ENCODE data around the gene HES2.
"Not testable (repeated sequence)": the region's sequence is repeated elsewhere in the genome, so short reads cannot be mapped to it uniquely, and the experiment has no call there.

Gene HES2

GRCh38 chr1:6416295-6416656, 3.4 kb downstream of the HES2 start:
- DNase-seq: no peak

GRCh38 chr1:6414881-6415626, 4.7 kb downstream of the HES2 start:
- no peak for DNase-seq

DNA sequence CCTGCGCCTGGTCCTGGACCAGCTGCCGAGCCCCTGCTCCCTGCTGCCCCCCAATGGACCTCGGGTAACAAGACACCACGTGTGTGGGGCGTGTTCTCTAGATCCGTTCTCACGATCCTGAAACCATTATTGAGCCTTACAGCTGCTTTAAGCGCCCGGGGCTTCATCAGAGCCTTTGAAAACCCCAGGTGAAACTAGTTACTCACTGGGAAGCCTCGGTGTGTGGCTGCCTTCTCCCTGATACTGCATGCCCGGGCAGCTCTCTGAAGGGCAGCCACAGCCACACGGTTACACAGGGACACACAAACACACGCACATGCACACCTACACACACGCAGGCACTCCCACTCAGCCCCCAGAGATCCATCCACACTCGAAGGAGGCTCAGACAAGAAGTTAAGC, 5.3 kb downstream of the HES2 start:
- no peak for DNase-seq

- DNase-seq: no peak
Observed at GRCh38 chr1:6412896-6413295, 6.8 kb downstream of the HES2 start.

- no peak for DNase-seq
Observed at GRCh38 chr1:6410248-6410893, 9.3 kb downstream of the HES2 start.

DNA sequence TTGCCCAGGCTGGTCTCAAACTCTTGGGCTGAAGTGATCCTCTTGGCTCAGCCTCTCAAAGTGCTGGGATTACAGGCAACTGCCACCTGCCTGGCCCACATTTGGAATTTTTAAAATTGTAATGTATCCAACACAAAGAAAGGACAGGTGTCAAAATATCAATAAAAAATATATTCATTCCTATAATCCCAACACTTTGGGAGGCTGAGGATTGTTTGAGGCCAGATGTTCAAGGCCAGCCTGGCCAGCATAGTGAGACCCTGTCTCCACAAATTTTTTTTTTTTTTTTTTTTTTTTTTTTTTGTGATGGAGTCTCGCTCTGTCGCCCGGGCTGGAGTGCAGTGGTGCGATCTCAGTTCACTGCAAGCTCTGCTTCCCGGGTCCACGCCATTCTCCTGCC, 10.0 kb downstream of the HES2 start:
- no peak for DNase-seq

GRCh38 chr1:6409053-6409452, 10.7 kb downstream of the HES2 start:
- no peak for DNase-seq

- DNase-seq: no peak
Observed at GRCh38 chr1:6408023-6408422, 11.7 kb downstream of the HES2 start.

DNA sequence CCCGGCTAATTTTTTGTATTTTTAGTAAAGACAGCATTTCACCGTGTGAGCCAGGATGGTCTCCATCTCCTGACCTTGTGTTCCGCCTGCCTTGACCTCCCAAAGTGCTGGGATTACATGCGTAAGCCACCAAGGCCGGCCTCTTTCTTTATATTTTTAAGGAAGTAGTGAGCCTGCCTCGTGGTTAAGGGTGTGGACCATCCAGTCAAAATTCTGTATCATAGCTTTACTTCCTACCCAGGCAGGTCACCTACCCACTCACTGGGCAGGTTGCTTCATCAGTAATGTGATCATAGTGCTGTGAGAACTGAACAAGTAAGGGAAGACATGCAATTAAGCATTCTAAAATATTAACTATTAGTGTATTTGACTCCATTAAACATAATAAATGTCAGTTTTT, 18.0 kb downstream of the HES2 start:
- DNase-seq: no peak

GRCh38 chr1:6399294-6399693, 20.4 kb downstream of the HES2 start:
- no peak for DNase-seq

GRCh38 chr1:6397844-6398441, 21.8 kb downstream of the HES2 start:
- no peak for DNase-seq

DNA sequence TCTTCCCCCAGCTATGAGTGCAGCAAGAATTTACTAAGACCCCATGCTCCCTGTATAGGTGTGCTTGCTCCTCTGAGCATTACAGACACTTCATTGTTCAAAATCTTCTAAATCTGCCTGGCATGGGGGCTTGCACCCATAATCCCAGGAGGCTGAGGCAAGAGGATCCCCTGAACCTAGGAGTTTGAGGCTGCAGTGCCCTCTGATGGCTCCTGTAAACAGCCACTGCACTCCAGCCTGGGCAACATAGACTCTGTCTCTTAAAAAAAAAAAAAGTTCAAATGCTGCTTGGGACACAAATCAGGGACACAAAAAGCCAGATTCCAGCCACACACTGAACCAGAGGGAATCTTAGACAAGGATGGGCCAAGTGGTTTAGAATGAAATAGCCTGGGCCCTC, 22.7 kb downstream of the HES2 start:
- DNase-seq: no peak

GRCh38 chr1:6395781-6396244, 23.9 kb downstream of the HES2 start:
- not testable (repeated sequence) for DNase-seq

DNA sequence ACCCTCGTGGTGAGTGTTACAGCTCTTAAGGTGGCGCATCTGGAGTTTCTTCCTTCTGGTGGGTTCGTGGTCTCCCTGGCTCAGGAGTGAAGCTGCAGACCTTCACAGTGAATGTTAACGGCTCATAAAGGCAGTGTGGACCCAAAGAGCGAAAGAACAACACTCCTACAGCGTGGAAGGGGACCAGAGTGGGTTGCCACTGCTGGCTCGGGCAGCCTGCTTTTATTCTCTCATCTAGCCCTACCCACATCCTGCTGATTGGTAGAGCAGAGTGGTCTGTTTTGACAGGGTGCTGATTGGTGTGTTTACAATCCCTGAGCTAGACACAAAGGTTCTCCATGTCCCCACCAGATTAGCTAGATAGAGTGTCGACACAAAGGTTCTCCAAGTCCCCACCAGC, 24.6 kb downstream of the HES2 start:
- DNase-seq: not testable (repeated sequence)

DNA sequence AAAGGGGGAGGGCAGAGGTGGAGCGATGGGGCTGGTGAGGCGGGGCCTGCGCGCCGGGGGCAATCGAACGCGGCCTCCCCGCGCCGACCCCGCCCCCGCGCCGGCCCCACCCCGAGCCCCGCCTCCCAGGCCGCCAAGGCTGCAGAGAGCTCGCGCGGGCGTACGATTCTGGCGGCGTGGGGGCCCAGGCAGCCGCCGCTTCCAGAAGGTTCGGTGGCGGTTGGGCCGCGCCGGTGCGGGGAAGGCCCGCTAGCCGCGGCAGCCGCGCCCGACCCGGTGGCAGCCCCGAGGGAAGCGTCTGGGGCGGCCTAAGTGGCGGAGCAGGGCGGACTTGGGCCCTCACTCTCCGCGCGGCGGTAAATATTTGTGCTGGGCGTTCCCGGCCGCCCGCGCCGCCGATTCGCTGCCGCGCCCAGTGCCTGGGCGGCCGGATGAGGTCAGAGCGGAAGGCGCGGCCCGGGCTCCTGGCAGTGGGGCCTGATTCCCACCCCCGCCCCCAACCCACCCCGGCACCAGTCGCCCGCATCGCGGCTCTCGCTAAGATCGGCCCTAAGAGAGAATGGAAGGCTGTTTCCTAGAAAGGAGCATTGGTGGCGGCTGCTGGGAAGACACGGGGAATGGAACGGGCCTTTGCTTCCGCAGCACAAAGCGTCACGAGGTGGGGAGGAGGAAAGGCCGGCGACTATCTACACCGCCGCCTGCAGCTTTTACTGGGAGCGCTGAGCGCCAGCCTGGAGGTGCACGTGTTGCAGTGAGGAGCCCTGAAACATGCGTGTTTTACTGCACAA, 26.1 kb downstream of the HES2 start, which contains the start of gene ACOT7:
Gene ACOT7 (minus strand): TSS at position 368 of the 788 bp plus-strand sequence. CDS start 368 bp downstream, outside the sequence.
- DNase-seq: peak; percentile 83

GRCh38 chr1:6392809-6393399, 26.8 kb downstream of the HES2 start:
- DNase-seq: no peak

DNA sequence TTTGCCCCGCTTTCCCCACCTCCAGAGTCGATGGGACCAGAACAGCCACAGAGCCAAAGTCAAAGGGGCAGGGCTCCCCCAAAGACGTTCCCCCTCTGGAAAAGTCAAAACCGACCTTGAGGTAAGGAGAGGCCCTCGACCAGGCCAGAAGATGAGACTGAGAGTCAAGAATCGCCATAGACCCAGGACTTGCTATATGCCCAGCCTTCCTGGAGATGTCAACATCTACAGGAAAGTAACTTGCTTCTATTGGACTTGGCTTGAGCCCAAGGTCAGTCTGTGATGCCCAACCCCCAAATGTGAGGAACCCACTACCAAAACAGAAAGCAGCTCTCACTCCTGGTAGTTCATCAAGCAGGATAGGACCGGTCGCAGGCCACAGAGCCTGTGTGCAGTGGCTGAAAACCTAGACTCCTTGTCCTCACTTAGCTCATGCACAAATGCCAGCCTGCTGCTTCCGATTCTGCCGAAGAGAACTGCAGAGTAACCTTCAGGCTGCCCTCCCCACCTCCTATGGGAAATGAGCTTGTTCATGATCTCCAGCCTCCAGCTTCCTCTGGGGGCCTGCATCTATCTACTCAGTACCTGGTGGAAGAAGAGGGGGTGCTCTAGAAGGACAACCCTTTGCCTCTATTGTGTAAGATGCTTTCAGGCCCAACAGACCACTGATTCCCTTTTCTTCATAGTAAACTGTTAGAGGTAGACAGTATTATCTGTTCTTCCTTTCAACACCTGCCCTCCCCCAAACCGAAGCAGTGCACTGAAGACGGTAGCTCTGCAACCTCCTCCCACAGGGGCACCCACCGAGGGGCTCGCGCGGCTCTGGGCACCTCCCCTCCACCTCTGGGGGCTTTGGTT, 27.5 kb downstream of the HES2 start:
- DNase-seq: no peak

DNA sequence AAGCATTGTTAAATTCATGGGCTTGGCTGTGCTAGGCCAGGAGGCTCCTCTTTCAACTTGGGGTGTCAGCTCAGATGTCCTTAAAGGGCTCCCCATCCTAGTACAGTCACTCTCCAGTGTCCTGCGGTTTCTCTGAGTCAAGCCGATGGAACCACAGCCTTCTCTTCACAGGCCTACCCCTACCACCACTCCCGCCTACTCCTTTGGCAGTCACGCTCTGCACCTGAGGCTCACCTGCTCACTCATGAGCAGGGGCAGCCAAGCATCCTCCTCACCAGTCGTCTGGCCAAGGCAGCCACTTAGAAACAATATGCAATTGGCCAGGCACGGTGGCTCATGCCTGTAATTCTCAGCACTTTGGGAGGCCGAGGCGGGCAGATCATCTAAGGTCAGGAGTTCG, 29.7 kb downstream of the HES2 start:
- no peak for DNase-seq

GRCh38 chr1:6386371-6386949, 33.3 kb downstream of the HES2 start:
- DNase-seq: no peak

GRCh38 chr1:6385488-6386191, 34.1 kb downstream of the HES2 start:
- no peak for DNase-seq

GRCh38 chr1:6384962-6385361, 34.8 kb downstream of the HES2 start:
- no peak for DNase-seq
